Thyroid gland (tissue), 4 donors: Measurements from ENCODE around the gene SRP68.

Experiments
- POLR2A ChIP-seq, 2 donors: fragments of 450-650 bp; IDR thresholded peaks; one replicate each; pipeline ENCODE4 v1.6.1; 2017; ENCODE audit warnings: antibody characterized with exemption in 2 of 2, mild to moderate bottlenecking in 2 of 2, moderate library complexity in 1 of 2
- TF ChIP-seq, protein P1 (sequence below), 6 experiments: fragments of 200-600 bp in 3 of 6; fragments of 450-650 bp in 3 of 6; sonication (generic) in 3 of 6; IDR thresholded peaks; one replicate each; pipeline ENCODE4 v1.5.1; 2016 to 2019; ENCODE audit warnings: antibody characterized with exemption in 6 of 6, mild to moderate bottlenecking in 2 of 6, inconsistent platforms in 1 of 6, moderate library complexity in 1 of 6

- TF ChIP-seq POLR2A (IDR thresholded peaks at IDR 0.05), result no peak
- TF ChIP-seq, protein P1, sequence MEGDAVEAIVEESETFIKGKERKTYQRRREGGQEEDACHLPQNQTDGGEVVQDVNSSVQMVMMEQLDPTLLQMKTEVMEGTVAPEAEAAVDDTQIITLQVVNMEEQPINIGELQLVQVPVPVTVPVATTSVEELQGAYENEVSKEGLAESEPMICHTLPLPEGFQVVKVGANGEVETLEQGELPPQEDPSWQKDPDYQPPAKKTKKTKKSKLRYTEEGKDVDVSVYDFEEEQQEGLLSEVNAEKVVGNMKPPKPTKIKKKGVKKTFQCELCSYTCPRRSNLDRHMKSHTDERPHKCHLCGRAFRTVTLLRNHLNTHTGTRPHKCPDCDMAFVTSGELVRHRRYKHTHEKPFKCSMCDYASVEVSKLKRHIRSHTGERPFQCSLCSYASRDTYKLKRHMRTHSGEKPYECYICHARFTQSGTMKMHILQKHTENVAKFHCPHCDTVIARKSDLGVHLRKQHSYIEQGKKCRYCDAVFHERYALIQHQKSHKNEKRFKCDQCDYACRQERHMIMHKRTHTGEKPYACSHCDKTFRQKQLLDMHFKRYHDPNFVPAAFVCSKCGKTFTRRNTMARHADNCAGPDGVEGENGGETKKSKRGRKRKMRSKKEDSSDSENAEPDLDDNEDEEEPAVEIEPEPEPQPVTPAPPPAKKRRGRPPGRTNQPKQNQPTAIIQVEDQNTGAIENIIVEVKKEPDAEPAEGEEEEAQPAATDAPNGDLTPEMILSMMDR (IDR thresholded peaks at IDR 0.05), result no peak
Observed at GRCh38 chr17:76049239-76049638, 23.1 kb downstream of the SRP68 start.
